Colonic mucosa (tissue), 4 donors: ENCODE data around the gene CADPS2. TPM values are rescaled to one million over a fixed set of nuclear protein-coding genes. Genes with fewer than 3 reads are reported as not detected.

Experiments
- DNase-seq: peaks from one replicate; pipeline ENCODE4 v3.0.0-alpha.2; 2020
- H3K27ac ChIP-seq: fragments of 200-600 bp; one replicate; pipeline ENCODE4 v1.8.0; 2021
- H3K27me3 ChIP-seq: fragments of 200-600 bp; one replicate; pipeline ENCODE4 v1.8.0; 2021
- H3K36me3 ChIP-seq: fragments of 200-600 bp; one replicate; pipeline ENCODE4 v1.8.0; 2021
- H3K4me1 ChIP-seq: fragments of 200-600 bp; one replicate; pipeline ENCODE4 v1.8.0; 2021; ENCODE audit warnings: mild to moderate bottlenecking
- H3K4me3 ChIP-seq: fragments of 200-600 bp; one replicate; pipeline ENCODE4 v1.8.0; 2021
- H3K9ac ChIP-seq, 2 donors: one replicate each; pipeline ENCODE4 v1.7.0; 2013; ENCODE audit warnings: control low read depth in 2 of 2, low read depth in 2 of 2, low read length in 2 of 2
- H3K9me3 ChIP-seq: fragments of 200-600 bp; one replicate; pipeline ENCODE4 v1.8.0; 2021
- intact Hi-C: fragments of 100-400 bp; cut with DNase I; formaldehyde crosslinking; loops from one replicate; pipeline ENCODE4 v1.14.1; 2022
- total RNA-seq, 2 donors: library from RNA; stranded (reverse); fragmentation: NEBNext Ultra II Directional in 1 of 2; extraction: Animal tissue kit (Norgen Biotek cat#: 25700) in 1 of 2; gene quantifications; one replicate each; pipeline ENCODE4 v1.2.1, GENCODE V29; 2021
- TF ChIP-seq, protein P1 (sequence below): fragments of 200-600 bp; IDR thresholded peaks from one replicate; pipeline ENCODE4 v1.8.0; 2022; ENCODE audit warnings: antibody characterized with exemption, mild to moderate bottlenecking
- donor health status: healthy.
- donor health status: DM: no; HTN: no; CAD: no.
- donor health status: DM: no; HTN: no; CAD: no.

The CADPS2 gene
- total RNA-seq, 2 donors from 2014 or later: 13.6 to 15.2 TPM

DNA sequence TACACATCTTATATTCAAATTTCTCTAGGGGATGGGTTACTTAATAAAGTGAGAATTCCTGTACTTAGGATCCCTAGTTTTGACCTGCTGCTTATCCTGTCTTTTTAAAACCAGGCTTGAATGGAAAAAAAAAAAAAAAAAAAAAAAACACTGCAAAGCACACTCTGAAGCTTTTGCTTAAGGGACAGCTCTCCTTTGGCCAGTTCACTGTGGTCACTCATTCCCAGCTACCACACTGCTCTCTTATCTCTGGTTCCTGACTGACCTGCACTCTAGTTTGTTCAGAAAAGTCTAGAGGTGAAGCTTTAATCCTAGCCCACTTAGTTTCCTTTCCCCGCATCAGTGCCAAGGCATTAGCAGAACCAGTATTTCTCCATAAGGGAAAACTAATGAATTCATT lies 82.4 kb downstream of the CADPS2 start:
- Histone ChIP-seq H3K4me3 (no peak overlapping the region), H3K27me3 (no peaks in the 10 kb centered on the region), H3K4me1 (no peaks in the 10 kb centered on the region), H3K9me3 (no peaks in the 10 kb centered on the region), H3K27ac (no peak overlapping the region), H3K36me3 (no peaks in the 10 kb centered on the region), H3K9ac (no peak overlapping the region)
- no peak for DNase-seq
- intact Hi-C loops: no loop called here
- TF ChIP-seq, protein P1, sequence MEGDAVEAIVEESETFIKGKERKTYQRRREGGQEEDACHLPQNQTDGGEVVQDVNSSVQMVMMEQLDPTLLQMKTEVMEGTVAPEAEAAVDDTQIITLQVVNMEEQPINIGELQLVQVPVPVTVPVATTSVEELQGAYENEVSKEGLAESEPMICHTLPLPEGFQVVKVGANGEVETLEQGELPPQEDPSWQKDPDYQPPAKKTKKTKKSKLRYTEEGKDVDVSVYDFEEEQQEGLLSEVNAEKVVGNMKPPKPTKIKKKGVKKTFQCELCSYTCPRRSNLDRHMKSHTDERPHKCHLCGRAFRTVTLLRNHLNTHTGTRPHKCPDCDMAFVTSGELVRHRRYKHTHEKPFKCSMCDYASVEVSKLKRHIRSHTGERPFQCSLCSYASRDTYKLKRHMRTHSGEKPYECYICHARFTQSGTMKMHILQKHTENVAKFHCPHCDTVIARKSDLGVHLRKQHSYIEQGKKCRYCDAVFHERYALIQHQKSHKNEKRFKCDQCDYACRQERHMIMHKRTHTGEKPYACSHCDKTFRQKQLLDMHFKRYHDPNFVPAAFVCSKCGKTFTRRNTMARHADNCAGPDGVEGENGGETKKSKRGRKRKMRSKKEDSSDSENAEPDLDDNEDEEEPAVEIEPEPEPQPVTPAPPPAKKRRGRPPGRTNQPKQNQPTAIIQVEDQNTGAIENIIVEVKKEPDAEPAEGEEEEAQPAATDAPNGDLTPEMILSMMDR: no peak

GRCh38 chr7:122803323-122803722 lies 82.9 kb downstream of the CADPS2 start:
- TF ChIP-seq, protein P1: peak; percentile 19
- Histone ChIP-seq H3K9me3 (no peaks in the 10 kb centered on the region), H3K27me3 (no peaks in the 10 kb centered on the region), H3K36me3 (no peaks in the 10 kb centered on the region), H3K9ac (no peak overlapping the region), H3K27ac (no peak overlapping the region), H3K4me3 (no peak overlapping the region), H3K4me1 (no peaks in the 10 kb centered on the region)
- intact Hi-C loops: no loop called here
- no peak for DNase-seq

DNA sequence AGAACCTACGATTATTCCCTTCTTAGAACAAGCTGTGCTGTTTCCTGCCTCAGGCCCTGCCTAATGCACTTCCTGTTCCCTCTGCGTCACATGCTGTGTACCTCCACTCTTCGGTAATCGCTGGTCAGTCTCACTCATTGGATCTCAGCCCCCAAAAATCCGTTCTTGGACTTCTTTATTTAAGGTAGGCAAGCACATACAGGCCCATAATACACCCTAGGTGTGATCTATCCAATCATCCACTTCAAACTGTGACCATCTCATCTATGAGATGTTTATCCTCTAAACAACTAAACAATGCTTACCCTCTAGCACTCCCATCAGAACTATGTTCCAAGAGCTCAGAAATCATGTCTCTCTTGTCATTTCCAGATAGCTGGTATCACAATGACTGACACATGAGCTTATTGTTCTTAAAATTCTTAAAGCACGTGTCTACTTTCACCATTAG lies 83.9 kb downstream of the CADPS2 start:
- TF ChIP-seq, protein P1: no peak
- Histone ChIP-seq H3K27ac (no peak overlapping the region), H3K4me3 (no peak overlapping the region), H3K9ac (no peak overlapping the region), H3K9me3 (no peaks in the 10 kb centered on the region), H3K36me3 (no peaks in the 10 kb centered on the region), H3K27me3 (no peaks in the 10 kb centered on the region), H3K4me1 (no peaks in the 10 kb centered on the region)
- DNase-seq: no peak
- intact Hi-C loops: no loop called here

GRCh38 chr7:122791959-122792545 lies 94.2 kb downstream of the CADPS2 start:
- no peaks in the 10 kb centered on the region for H3K27me3 ChIP-seq
- no peak for DNase-seq
- TF ChIP-seq, protein P1: no peak
- H3K27ac ChIP-seq: no peak overlapping the region
- intact Hi-C loops: no loop called here
- H3K36me3 ChIP-seq: no peaks in the 10 kb centered on the region
- no peaks in the 10 kb centered on the region for H3K4me1 ChIP-seq
- H3K9ac ChIP-seq: no peak overlapping the region
- no peaks in the 10 kb centered on the region for H3K9me3 ChIP-seq
- no peak overlapping the region for H3K4me3 ChIP-seq

DNA sequence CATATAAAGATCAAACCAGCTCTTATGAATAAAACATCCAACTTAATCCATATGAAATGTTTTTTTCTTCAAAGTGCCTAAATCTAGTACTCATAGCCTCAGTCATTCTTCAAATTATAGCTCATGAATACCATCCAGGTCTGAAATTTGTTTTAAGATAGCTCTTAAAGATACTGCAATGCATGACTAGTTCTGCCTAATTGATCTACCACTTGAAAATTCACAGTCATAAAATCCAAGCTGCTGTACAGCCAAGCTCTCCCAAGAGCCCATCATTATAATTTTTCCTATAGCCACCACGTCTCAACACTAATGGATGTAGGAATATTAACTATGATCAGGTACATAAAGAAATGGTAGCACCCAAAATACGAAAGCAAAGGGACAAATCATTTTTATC lies 95.7 kb downstream of the CADPS2 start:
- Histone ChIP-seq H3K4me1 (no peaks in the 10 kb centered on the region), H3K9me3 (no peaks in the 10 kb centered on the region), H3K36me3 (no peaks in the 10 kb centered on the region), H3K4me3 (no peak overlapping the region), H3K27me3 (no peaks in the 10 kb centered on the region), H3K9ac (no peak overlapping the region), H3K27ac (no peak overlapping the region)
- intact Hi-C loops: no loop called here
- TF ChIP-seq, protein P1: no peak
- no peak for DNase-seq
